Measurements from ENCODE around the gene ZFP92.
"Not testable (repeated sequence)": the region's sequence is repeated elsewhere in the genome, so short reads cannot be mapped to it uniquely, and the experiment has no call there.

ZFP92 gene

GRCh38 chrX:153386097-153386496 is 25.2 kb upstream of the ZFP92 start:
- no peak for DNase-seq (ENCODE audit: low read depth)

- no peak for DNase-seq (ENCODE audit: low read depth)
These were observed 23.9 kb upstream of the ZFP92 start for GRCh38 chrX:153387345-153387744.

- no peak for DNase-seq (ENCODE audit: low read depth)
These were observed 23.1 kb upstream of the ZFP92 start for GRCh38 chrX:153387987-153388721.

GRCh38 chrX:153388722-153389459 is 22.4 kb upstream of the ZFP92 start:
- no peak for DNase-seq (ENCODE audit: low read depth)

GRCh38 chrX:153389460-153389768 is 21.9 kb upstream of the ZFP92 start:
- DNase-seq (ENCODE audit: low read depth) = not testable (repeated sequence)

- DNase-seq (ENCODE audit: low read depth) = no peak
These were observed 18.5 kb upstream of the ZFP92 start for GRCh38 chrX:153392642-153393321.

GRCh38 chrX:153394612-153395011 is 16.7 kb upstream of the ZFP92 start:
- no peak for DNase-seq (ENCODE audit: low read depth)

GRCh38 chrX:153395613-153396319 is 15.5 kb upstream of the ZFP92 start:
- no peak for DNase-seq (ENCODE audit: low read depth)

- no peak for DNase-seq (ENCODE audit: low read depth)
These were observed 14.7 kb upstream of the ZFP92 start for GRCh38 chrX:153396320-153397195.

- no peak for DNase-seq (ENCODE audit: low read depth)
These were observed 13.9 kb upstream of the ZFP92 start for GRCh38 chrX:153397256-153397960.

GRCh38 chrX:153398275-153398960 is 12.9 kb upstream of the ZFP92 start:
- no peak for DNase-seq (ENCODE audit: low read depth)

GRCh38 chrX:153400146-153401132 is 10.8 kb upstream of the ZFP92 start:
- no peak for DNase-seq (ENCODE audit: low read depth)

GRCh38 chrX:153401133-153401764 is 10.0 kb upstream of the ZFP92 start, which contains the start of gene PNMA6E:
Gene PNMA6E (minus strand): TSS chrX:153401350. CDS start chrX:153398849, 2,501 bp downstream.
- DNase-seq (ENCODE audit: low read depth) = no peak

GRCh38 chrX:153404333-153404732 is 6.9 kb upstream of the ZFP92 start:
- not testable (repeated sequence) for DNase-seq (ENCODE audit: low read depth)

- DNase-seq (ENCODE audit: low read depth) = no peak
These were observed 5.8 kb upstream of the ZFP92 start for GRCh38 chrX:153405426-153405825.

- DNase-seq (ENCODE audit: low read depth) = no peak
These were observed 5.3 kb upstream of the ZFP92 start for GRCh38 chrX:153406011-153406410.

- DNase-seq (ENCODE audit: low read depth) = no peak
These were observed 4.4 kb upstream of the ZFP92 start for GRCh38 chrX:153406903-153407302.

GRCh38 chrX:153407736-153408135 is 3.5 kb upstream of the ZFP92 start:
- no peak for DNase-seq (ENCODE audit: low read depth)

Data from T-helper 22 cell (primary cell).